Ishikawa (cell line): Measurements from ENCODE around the gene SLIT3.

Experiments
- EGR1 ChIP-seq: IDR thresholded peaks from 2 replicates; pipeline ENCODE4 v1.6.1; 2012
- TEAD4 ChIP-seq: IDR thresholded peaks from 2 replicates; pipeline ENCODE4 v1.6.1; 2012
- YY1 ChIP-seq: IDR thresholded peaks from 2 replicates; pipeline ENCODE4 v1.6.1; 2012; ENCODE audit warnings: low read depth
- TF ChIP-seq, protein P1 (sequence below): IDR thresholded peaks from 2 replicates; pipeline ENCODE4 v1.6.1; 2012; ENCODE audit warnings: low read depth, mild to moderate bottlenecking
- TF ChIP-seq, protein P2 (sequence below): IDR thresholded peaks from 2 replicates; pipeline ENCODE4 v1.6.1; 2012

DNA sequence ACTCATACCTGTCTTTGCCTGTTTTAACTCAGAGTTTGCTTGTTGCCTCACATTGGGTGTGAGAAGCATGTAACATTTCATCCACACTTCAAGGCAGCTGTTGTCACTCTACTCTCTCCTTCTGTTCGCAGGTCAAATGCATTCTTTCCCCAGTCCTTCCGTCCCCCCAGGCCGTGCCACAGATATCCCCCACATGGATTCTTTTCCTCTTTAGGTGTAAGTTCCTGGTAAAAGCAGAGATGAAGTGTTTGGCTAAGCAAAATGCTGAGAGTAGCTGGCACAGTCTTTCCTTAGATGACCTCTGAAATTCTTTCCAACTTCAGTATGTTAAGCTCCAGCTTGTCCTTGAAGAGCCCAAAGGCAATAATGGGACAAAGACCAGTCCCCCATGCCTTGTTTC lies 328.2 kb downstream of the SLIT3 start:
- TF ChIP-seq TEAD4: no peak
- TF ChIP-seq YY1: no peak
- TF ChIP-seq, protein P1, sequence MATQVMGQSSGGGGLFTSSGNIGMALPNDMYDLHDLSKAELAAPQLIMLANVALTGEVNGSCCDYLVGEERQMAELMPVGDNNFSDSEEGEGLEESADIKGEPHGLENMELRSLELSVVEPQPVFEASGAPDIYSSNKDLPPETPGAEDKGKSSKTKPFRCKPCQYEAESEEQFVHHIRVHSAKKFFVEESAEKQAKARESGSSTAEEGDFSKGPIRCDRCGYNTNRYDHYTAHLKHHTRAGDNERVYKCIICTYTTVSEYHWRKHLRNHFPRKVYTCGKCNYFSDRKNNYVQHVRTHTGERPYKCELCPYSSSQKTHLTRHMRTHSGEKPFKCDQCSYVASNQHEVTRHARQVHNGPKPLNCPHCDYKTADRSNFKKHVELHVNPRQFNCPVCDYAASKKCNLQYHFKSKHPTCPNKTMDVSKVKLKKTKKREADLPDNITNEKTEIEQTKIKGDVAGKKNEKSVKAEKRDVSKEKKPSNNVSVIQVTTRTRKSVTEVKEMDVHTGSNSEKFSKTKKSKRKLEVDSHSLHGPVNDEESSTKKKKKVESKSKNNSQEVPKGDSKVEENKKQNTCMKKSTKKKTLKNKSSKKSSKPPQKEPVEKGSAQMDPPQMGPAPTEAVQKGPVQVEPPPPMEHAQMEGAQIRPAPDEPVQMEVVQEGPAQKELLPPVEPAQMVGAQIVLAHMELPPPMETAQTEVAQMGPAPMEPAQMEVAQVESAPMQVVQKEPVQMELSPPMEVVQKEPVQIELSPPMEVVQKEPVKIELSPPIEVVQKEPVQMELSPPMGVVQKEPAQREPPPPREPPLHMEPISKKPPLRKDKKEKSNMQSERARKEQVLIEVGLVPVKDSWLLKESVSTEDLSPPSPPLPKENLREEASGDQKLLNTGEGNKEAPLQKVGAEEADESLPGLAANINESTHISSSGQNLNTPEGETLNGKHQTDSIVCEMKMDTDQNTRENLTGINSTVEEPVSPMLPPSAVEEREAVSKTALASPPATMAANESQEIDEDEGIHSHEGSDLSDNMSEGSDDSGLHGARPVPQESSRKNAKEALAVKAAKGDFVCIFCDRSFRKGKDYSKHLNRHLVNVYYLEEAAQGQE: no peak
- TF ChIP-seq, protein P2, sequence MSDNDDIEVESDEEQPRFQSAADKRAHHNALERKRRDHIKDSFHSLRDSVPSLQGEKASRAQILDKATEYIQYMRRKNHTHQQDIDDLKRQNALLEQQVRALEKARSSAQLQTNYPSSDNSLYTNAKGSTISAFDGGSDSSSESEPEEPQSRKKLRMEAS: no peak
- no peak for TF ChIP-seq EGR1
